Fibroblast of skin of right quadriceps (primary cell): Measurements from ENCODE around the gene CLDN6.

ENCODE experiments used
- DNase-seq: peaks from one replicate; pipeline ENCODE4 v3.0.0-alpha.2; 2013

CLDN6 gene

DNA sequence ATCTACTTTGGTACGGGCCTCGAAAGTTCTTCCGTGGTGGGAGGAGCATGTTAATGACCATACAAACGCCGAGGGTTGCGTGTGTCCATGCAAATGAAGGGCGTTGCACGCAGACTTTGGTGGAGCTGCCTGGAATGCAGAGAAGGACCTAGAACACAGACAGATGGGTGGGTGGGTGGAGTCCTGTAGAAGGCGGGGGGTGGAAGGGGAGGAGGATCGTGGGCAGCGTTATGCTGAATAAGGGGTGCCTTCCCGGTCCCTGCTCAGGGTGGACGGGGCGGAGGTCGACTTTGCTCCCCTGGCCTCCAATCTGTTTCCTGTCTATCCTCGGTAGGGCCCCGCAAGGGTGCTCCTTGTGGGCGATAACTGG is 49.6 kb downstream of the CLDN6 start:
- no peak for DNase-seq

DNA sequence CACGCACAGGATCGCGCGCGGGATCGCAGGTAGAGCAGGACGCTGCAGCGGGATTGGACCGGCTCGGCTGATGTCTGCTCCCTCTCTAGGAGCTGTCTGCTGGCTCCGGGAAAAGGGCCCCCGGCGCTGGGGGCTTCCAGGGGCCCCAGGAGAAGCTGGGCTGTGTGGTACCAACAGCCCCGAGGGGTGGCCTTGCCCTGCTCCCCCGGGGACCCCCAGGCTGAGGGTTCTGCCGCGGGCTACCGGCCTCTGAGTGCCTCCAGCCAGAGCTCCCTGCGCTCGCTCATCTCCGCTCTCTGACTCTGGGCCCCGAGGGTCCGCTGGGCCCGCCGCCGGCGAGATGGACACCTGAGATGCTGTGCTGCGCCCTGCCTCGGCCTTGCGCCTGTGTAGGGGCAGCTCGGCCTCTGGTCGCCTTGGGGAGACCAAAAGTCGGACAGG is 50.2 kb downstream of the CLDN6 start:
- DNase-seq: no peak

DNA sequence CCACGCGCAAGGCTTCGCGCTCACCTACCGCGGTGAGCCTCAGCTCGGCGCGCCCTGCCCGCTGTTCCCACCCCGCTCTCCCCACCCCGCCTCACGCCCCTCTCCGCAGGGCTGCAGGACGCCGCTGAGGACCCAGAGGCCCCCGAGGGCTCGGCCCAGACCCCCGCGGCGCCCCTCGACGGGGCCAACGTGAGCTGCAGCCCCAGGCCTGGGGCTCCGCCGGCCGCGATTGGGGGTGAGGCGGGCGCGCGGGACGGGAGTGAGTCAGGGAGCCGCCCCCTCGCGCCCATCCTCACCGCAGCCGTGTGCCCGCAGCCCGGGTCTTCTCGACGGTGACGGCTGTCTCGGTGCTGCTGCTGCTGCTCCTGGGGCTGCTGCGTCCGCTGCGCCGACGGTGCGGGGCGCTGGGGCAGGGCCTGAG is 50.8 kb downstream of the CLDN6 start:
- no peak for DNase-seq

DNA sequence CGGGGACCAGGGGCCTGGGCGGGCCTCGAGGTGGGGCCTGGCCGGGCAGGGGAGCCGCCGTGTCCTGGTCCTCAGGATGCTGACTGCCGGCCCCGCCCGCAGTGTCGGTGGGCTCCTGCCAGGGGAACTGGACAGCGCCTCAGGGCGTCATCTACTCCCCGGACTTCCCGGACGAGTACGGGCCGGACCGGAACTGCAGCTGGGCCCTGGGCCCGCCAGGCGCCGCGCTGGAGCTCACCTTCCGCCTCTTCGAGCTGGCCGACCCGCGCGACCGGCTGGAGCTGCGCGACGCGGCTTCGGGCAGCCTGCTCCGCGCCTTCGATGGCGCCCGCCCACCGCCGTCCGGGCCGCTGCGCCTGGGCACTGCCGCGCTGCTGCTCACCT is 51.2 kb downstream of the CLDN6 start:
- DNase-seq: no peak

DNA sequence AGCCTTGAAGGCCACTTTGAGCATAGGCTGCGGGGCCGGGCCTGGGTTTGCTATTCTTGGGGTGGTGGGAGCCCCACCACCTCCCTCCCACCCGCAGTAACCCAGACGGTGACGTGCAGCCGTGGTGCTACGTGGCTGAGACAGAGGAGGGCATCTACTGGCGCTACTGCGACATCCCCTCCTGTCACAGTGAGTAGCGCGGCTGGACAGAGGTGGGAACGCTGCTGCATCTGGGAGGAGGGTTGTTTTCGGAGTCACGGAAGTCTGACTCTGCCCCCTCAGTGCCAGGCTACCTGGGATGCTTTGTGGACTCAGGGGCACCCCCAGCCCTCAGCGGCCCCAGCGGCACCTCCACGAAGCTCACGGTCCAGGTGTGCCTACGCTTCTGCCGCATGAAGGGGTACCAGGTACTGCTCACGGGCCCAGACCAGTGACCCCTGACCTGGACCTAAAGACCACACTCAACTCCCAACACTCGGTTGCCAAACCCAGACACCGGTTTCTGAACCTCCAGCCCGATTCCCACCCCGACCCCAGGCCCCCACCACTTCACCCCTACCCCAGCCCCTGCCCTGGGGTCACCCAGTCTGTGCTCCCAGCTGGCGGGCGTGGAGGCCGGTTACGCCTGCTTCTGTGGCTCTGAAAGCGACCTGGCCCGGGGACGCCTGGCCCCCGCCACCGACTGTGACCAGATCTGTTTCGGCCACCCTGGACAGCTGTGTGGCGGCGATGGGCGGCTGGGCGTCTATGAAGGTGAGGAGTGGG is 51.8 kb downstream of the CLDN6 start:
- no peak for DNase-seq
